ENCODE results near the gene SNX9. TPM values are rescaled to one million over a fixed set of nuclear protein-coding genes. Genes with fewer than 3 reads are reported as not detected.

The SNX9 gene
- total and polyA plus RNA-seq, 10 of the 15 experiments (the other 5 are each of a cell fraction or from before 2014, with no cell fraction given), result 0.03 to 2.0 (median 0.37) TPM

- CTCF ChIA-PET, result interaction anchor here (1.2 to 2.8 kb wide), 2 partner anchors 29 to 72 kb away, joined by 3 to 14 read pairs; no protein-coding TSS in a partner anchor
- H3K27ac ChIP-seq (ENCODE audit: control insufficient read depth, insufficient read depth), result no peak overlapping the region
- DNase-seq (ENCODE audit: low read depth, low spot score) (no peak), ATAC-seq (no peak), FAIRE-seq (no peak)
- 83% methylated on average over 14 of the region's 14 CpGs for WGBS (ENCODE audit: insufficient coverage, insufficient replicate concordance, low lambda C conversion rate, missing lambda C conversion rate)
- SMC1A ChIA-PET (ENCODE audit: uncharacterized antibody, unreplicated experiment), result interaction anchor here (0.9 kb wide), 1 partner anchor 127 kb away, joined by 3 read pairs; no protein-coding TSS in a partner anchor
- H3K4me2 ChIP-seq (ENCODE audit: control insufficient read depth, insufficient read depth), result no peak overlapping the region
- H3K79me2 ChIP-seq (ENCODE audit: control insufficient read depth, insufficient read depth, low read length), result no peaks in the 10 kb centered on the region
- in situ Hi-C loops (cut with MboI), result loop anchor here (5.0 kb wide), 1 partner anchor 188 kb away; no protein-coding TSS in a partner anchor
- no peaks in the 10 kb centered on the region for H3K27me3 ChIP-seq (replicated peaks in 1 of 2; ENCODE audit: control insufficient read depth in 2 of 2, insufficient read depth in 2 of 2, low read length in 1 of 2)
- H3K36me3 ChIP-seq (ENCODE audit: control insufficient read depth in 2 of 2, insufficient read depth in 2 of 2, low read length in 1 of 2), result no peaks in the 10 kb centered on the region
- no peak overlapping the region for H3K4me3 ChIP-seq
- no peaks in the 10 kb centered on the region for H3K4me1 ChIP-seq (ENCODE audit: control insufficient read depth, insufficient read depth, low read length)
- H3K9ac ChIP-seq (ENCODE audit: control insufficient read depth, insufficient read depth, low read length), result no peak overlapping the region
- H4K20me1 ChIP-seq (ENCODE audit: control insufficient read depth, insufficient read depth), result no peaks in the 10 kb centered on the region; the same call in 1 of the 2 replicates
- intact Hi-C loops (cut with micrococcal nuclease; ENCODE audit: unreplicated experiment), result no loop called here
- POLR2A ChIA-PET, result no interaction called here
- H3K9me3 ChIP-seq (replicated peaks; ENCODE audit: control insufficient read depth, insufficient read depth, low read length), result no peaks in the 10 kb centered on the region
- BruUV-seq (replicated peaks), result no TSS peak
- RAD21 ChIA-PET (ENCODE audit: unreplicated experiment), result no interaction called here
- H2AFZ ChIP-seq (ENCODE audit: control insufficient read depth, low read depth, low read length), result no peak overlapping the region
- TF ChIP-seq SUZ12 (IDR thresholded peaks at IDR 0.05; ENCODE audit: unreplicated experiment) (no peak), PAX8 (IDR thresholded peaks at IDR 0.05) (no peak), ZBTB4 (CRISPR knock-in tag; IDR thresholded peaks at IDR 0.05) (no peak), SREBF2 (IDR thresholded peaks at IDR 0.05; ENCODE audit: low read length) (no peak), ZNF687 (IDR thresholded peaks at IDR 0.05) (no peak), MAX (IDR thresholded peaks at IDR 0.05; ENCODE audit: low read depth, low read length) (no peak), ZZZ3 (IDR thresholded peaks at IDR 0.05; ENCODE audit: control insufficient read depth, insufficient read length, low read depth) (no peak), GATAD2B (conservative IDR thresholded peaks at IDR 0.05; ENCODE audit: low read depth) (no peak), MYB (IDR thresholded peaks at IDR 0.05; ENCODE audit: borderline replicate concordance, low read depth, low read length) (no peak), TCF12 (IDR thresholded peaks at IDR 0.05; ENCODE audit: low read depth, low read length) (no peak), ELK1 (IDR thresholded peaks at IDR 0.05; ENCODE audit: low read depth, low read length) (no peak), MEF2B (IDR thresholded peaks at IDR 0.05; ENCODE audit: partially characterized antibody, poor library complexity, severe bottlenecking) (no peak), POLR2AphosphoS2 (IDR thresholded peaks at IDR 0.05; ENCODE audit: low read depth, low read length) (no peak)
Observed at GRCh38 chr6:157944983-157945931, 122.2 kb downstream of the SNX9 start.
